Measurements from ENCODE around the gene MAP3K1. TPM values are rescaled to one million over a fixed set of nuclear protein-coding genes. Genes with fewer than 3 reads are reported as not detected.
A peak's percentile ranks its signal among the peaks of the same experiment; 100 is the strongest.
"Not testable (repeated sequence)": the region's sequence is repeated elsewhere in the genome, so short reads cannot be mapped to it uniquely, and the experiment has no call there.

The MAP3K1 gene
- total RNA-seq, 1 donor from 2014 or later: 10.4 TPM

GRCh38 chr5:56819060-56819881 lies 3.9 kb downstream of the MAP3K1 start:
- no peak overlapping the region for H3K9ac ChIP-seq (ENCODE audit: low read length)
- Mint-ChIP-seq H3K27me3 (ENCODE audit: low read depth, unreplicated experiment) (no peaks in the 10 kb centered on the region), H3K4me3 (ENCODE audit: unreplicated experiment) (no peak overlapping the region), H3K4me1 (ENCODE audit: low read depth, unreplicated experiment) (no peaks in the 10 kb centered on the region), H3K36me3 (ENCODE audit: low read depth, unreplicated experiment) (peaks cover 3% of the 10 kb centered on the region), H3K27ac (ENCODE audit: unreplicated experiment) (no peak overlapping the region), H3K9me3 (ENCODE audit: unreplicated experiment) (no peaks in the 10 kb centered on the region)
- peaks cover 37% of the 10 kb centered on the region for H4K20me1 ChIP-seq (ENCODE audit: insufficient read depth, low read length)
- peaks cover 65% of the 10 kb centered on the region for H3K79me2 ChIP-seq (ENCODE audit: insufficient read depth, low read length)
- no peaks in the 10 kb centered on the region for H3K9me3 ChIP-seq (ENCODE audit: insufficient read depth, low read depth, low read length)
- H3K4me3 ChIP-seq (ENCODE audit: insufficient read depth, low read depth, low read length): no peak overlapping the region
- peaks cover 3% of the 10 kb centered on the region for H3K27me3 ChIP-seq (ENCODE audit: insufficient read depth, low read length)
- peaks cover 4% of the 10 kb centered on the region for H3K4me1 ChIP-seq (ENCODE audit: insufficient read depth, low read length)
- FAIRE-seq: no peak
- DNase-seq (ENCODE audit: low read depth): peak; percentile 8
- no peak overlapping the region for H3K27ac ChIP-seq (ENCODE audit: low read depth, low read length)
- H3K36me3 ChIP-seq (ENCODE audit: insufficient read depth, low read length): no peaks in the 10 kb centered on the region
- TF ChIP-seq, protein P1, sequence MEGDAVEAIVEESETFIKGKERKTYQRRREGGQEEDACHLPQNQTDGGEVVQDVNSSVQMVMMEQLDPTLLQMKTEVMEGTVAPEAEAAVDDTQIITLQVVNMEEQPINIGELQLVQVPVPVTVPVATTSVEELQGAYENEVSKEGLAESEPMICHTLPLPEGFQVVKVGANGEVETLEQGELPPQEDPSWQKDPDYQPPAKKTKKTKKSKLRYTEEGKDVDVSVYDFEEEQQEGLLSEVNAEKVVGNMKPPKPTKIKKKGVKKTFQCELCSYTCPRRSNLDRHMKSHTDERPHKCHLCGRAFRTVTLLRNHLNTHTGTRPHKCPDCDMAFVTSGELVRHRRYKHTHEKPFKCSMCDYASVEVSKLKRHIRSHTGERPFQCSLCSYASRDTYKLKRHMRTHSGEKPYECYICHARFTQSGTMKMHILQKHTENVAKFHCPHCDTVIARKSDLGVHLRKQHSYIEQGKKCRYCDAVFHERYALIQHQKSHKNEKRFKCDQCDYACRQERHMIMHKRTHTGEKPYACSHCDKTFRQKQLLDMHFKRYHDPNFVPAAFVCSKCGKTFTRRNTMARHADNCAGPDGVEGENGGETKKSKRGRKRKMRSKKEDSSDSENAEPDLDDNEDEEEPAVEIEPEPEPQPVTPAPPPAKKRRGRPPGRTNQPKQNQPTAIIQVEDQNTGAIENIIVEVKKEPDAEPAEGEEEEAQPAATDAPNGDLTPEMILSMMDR (IDR thresholded peaks at IDR 0.05; ENCODE audit: insufficient read depth, low read depth, low read length): no peak
- TF ChIP-seq EZH2 (IDR thresholded peaks at IDR 0.05; ENCODE audit: insufficient read depth, low read length): no peak
- peak overlapping the region; percentile 31 for H3K4me2 ChIP-seq (ENCODE audit: low read length)
- no peak overlapping the region for H2AFZ ChIP-seq (ENCODE audit: low read depth, low read length)

DNA sequence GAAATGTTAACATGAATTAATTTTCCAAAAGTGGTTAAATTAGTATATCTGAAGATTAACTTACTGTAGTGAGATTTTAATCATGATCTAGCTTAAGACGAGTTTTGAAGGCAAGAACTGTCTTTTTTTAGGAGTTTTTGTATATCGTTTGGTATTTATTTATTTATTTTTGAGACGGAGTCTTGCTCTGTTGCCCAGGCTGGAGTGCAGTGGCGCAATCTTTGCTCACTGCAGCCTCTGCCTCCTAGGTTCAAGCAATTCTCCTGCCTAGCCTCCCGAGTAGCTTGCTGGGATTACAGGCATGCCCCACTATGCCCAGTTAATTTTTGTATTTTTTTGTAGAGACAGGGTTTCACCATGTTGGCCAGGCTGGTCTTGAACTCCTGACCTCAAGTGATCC lies 6.5 kb downstream of the MAP3K1 start:
- H3K27me3 Mint-ChIP-seq (ENCODE audit: low read depth, unreplicated experiment); DNase-seq (ENCODE audit: low read depth); H3K4me1 ChIP-seq (ENCODE audit: insufficient read depth, low read length); H3K9me3 ChIP-seq (ENCODE audit: insufficient read depth, low read depth, low read length); H2AFZ ChIP-seq (ENCODE audit: low read depth, low read length); H3K36me3 Mint-ChIP-seq (ENCODE audit: low read depth, unreplicated experiment); H3K4me3 ChIP-seq (ENCODE audit: insufficient read depth, low read depth, low read length); H3K9ac ChIP-seq (ENCODE audit: low read length); H3K36me3 ChIP-seq (ENCODE audit: insufficient read depth, low read length); H3K9me3 Mint-ChIP-seq (ENCODE audit: unreplicated experiment); H3K27me3 ChIP-seq (ENCODE audit: insufficient read depth, low read length); H3K4me3 Mint-ChIP-seq (ENCODE audit: unreplicated experiment); H3K27ac Mint-ChIP-seq (ENCODE audit: unreplicated experiment); FAIRE-seq; H3K27ac ChIP-seq (ENCODE audit: low read depth, low read length); H3K4me2 ChIP-seq (ENCODE audit: low read length); H3K4me1 Mint-ChIP-seq (ENCODE audit: low read depth, unreplicated experiment): not testable (repeated sequence)
- Histone ChIP-seq H3K79me2 (ENCODE audit: insufficient read depth, low read length) (peaks cover 73% of the 10 kb centered on the region), H4K20me1 (ENCODE audit: insufficient read depth, low read length) (peaks cover 53% of the 10 kb centered on the region)

DNA sequence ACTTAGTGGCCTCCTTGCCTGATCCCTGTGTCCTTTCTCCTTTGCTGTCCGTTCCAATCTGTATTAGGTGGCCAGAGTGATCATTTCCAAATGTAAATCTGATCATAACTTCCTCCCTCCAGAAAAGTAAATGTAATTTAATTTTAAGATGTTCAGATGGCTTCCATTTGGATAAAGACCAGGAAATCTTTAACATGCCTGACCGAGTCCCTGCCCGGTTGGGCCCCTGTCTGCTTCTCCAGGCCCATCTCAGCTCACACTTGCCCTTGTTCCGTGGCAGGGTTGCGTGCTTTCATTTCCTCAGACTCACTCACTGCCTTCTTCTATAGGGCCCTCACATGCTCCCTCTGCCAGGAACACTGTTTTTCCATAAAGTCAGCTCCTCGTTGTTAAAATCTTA lies 7.6 kb downstream of the MAP3K1 start:
- no peak overlapping the region for H3K4me2 ChIP-seq (ENCODE audit: low read length)
- no peak overlapping the region for H2AFZ ChIP-seq (ENCODE audit: low read depth, low read length)
- Mint-ChIP-seq H3K27me3 (ENCODE audit: low read depth, unreplicated experiment) (no peaks in the 10 kb centered on the region), H3K36me3 (ENCODE audit: low read depth, unreplicated experiment) (peaks cover 3% of the 10 kb centered on the region), H3K27ac (ENCODE audit: unreplicated experiment) (no peak overlapping the region), H3K4me3 (ENCODE audit: unreplicated experiment) (no peak overlapping the region), H3K9me3 (ENCODE audit: unreplicated experiment) (no peaks in the 10 kb centered on the region), H3K4me1 (ENCODE audit: low read depth, unreplicated experiment) (peaks cover 2% of the 10 kb centered on the region)
- no peak overlapping the region for H3K9ac ChIP-seq (ENCODE audit: low read length)
- FAIRE-seq (no peak), DNase-seq (ENCODE audit: low read depth) (no peak)
- no peak overlapping the region for H3K4me3 ChIP-seq (ENCODE audit: insufficient read depth, low read depth, low read length)
- H3K27ac ChIP-seq (ENCODE audit: low read depth, low read length): no peak overlapping the region
- no peaks in the 10 kb centered on the region for H3K36me3 ChIP-seq (ENCODE audit: insufficient read depth, low read length)
- TF ChIP-seq, protein P1 (IDR thresholded peaks at IDR 0.05; ENCODE audit: insufficient read depth, low read depth, low read length): no peak
- no peak for TF ChIP-seq EZH2 (IDR thresholded peaks at IDR 0.05; ENCODE audit: insufficient read depth, low read length)
- H3K79me2 ChIP-seq (ENCODE audit: insufficient read depth, low read length): peaks cover 70% of the 10 kb centered on the region
- H3K4me1 ChIP-seq (ENCODE audit: insufficient read depth, low read length): no peaks in the 10 kb centered on the region
- no peaks in the 10 kb centered on the region for H3K27me3 ChIP-seq (ENCODE audit: insufficient read depth, low read length)
- no peaks in the 10 kb centered on the region for H3K9me3 ChIP-seq (ENCODE audit: insufficient read depth, low read depth, low read length)
- peaks cover 56% of the 10 kb centered on the region for H4K20me1 ChIP-seq (ENCODE audit: insufficient read depth, low read length)

All from astrocyte (in vitro differentiated cells and primary cell).